ENCODE data around the gene LRRC28. TPM values are rescaled to one million over a fixed set of nuclear protein-coding genes. Genes with fewer than 3 reads are reported as not detected.

LRRC28 gene
- total RNA-seq, 1 donor from 2014 or later = 24.9 TPM

GRCh38 chr15:99295840-99296239, 44.6 kb downstream of the LRRC28 start:
- no peak for FAIRE-seq

GRCh38 chr15:99296386-99296785, 45.1 kb downstream of the LRRC28 start:
- DNase-seq (ENCODE audit: low spot score in 2 of 2) (no peak), FAIRE-seq (no peak)

More at GRCh38 chr15:99295840-99296239, 44.6 kb downstream of the LRRC28 start:
- no peak for DNase-seq (ENCODE audit: low spot score in 2 of 2)

GRCh38 chr15:99303907-99304306, 52.6 kb downstream of the LRRC28 start:
- FAIRE-seq (no peak), DNase-seq (ENCODE audit: low spot score in 2 of 2) (no peak)

- peak; percentile 37 for FAIRE-seq
Observed at GRCh38 chr15:99305761-99306505, 54.7 kb downstream of the LRRC28 start.

DNA sequence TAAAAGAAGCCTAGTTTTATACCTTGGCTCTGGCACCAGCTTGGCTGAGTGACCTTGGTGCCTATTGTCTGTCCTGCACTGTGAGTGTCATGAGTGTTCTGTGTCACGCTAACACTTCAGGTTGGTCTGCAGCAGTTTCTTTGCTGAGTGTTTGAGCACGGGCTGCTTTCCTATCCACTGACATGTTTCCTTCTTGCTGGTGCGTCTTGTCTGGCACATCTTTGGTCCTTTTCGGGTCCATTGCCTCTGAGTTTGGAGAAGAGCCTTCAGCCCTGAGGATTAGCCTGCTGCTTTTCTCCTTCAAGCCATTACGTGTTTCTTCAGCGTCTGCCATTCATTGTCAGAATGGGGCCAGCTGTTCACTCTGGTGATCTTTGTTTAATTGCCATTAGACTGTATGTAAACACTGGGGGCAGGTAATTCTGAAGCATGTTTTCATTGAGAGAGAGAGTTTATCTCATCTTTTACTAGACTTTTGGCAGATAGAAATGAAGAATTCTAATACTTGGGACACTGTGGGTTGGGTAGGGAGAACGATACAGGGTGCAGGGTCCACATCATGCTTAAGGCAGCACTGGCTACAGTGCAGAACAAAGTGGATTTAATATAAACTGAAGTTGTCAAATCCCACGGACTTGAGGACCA, 55.5 kb downstream of the LRRC28 start:
- FAIRE-seq = no peak

More at GRCh38 chr15:99305761-99306505, 54.7 kb downstream of the LRRC28 start:
- no peak for DNase-seq (ENCODE audit: low spot score in 2 of 2)

GRCh38 chr15:99307735-99308134, 56.5 kb downstream of the LRRC28 start:
- DNase-seq (ENCODE audit: low spot score in 2 of 2) = no peak
- FAIRE-seq = no peak

More for the DNA sequence above, 55.5 kb downstream of the LRRC28 start:
- DNase-seq (ENCODE audit: low spot score in 2 of 2) = no peak

- no peak for DNase-seq (ENCODE audit: low spot score in 2 of 2)
- no peak for FAIRE-seq
Observed at GRCh38 chr15:99310745-99311144, 59.5 kb downstream of the LRRC28 start.

GRCh38 chr15:99312228-99312627, 60.9 kb downstream of the LRRC28 start:
- DNase-seq (ENCODE audit: low spot score in 2 of 2) (no peak), FAIRE-seq (no peak)

- DNase-seq (ENCODE audit: low spot score in 2 of 2) = no peak
- no peak for FAIRE-seq
Observed at GRCh38 chr15:99312794-99313193, 61.5 kb downstream of the LRRC28 start.

- no peak for DNase-seq (ENCODE audit: low spot score in 2 of 2)
- no peak for FAIRE-seq
Observed at GRCh38 chr15:99315636-99316035, 64.4 kb downstream of the LRRC28 start.

DNA sequence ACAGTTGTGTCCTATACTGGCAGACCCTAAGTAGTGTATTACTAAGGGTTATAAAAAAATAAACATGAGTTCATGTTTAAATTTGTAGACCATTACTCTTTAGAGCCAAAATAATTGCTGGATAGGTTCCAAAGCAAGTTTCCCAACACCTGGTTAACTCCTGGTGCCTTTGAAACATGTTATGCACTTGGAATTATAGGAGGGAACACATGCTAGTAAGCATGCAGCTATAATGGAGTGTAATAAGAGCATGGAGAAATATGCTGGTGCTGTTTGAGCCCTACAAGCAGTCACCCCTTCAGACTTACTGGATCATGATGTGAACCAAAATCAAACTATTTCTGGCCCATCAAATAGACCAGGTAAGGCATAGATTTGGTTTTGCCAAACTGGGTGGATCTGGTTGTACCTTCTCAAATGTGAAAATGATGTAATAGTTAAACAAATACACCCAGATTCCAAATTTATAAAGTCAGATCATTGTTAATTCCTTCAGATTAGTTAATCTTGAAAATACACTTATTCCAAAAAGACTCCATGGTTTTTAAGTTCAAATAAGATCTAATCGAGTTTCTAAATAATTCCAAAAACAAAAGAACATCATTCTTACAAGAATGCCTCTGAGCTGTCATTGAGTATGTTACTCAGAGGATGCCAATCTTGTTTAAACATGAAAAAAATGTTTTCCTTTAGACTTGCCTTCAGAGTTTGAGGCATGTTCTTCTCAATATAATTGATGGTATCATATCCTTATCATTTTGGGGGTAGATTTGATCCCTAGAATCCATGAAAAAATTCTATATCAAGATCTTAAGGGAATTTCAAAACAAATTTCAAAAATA, 69.3 kb downstream of the LRRC28 start:
- DNase-seq (ENCODE audit: low spot score in 2 of 2) = no peak
- no peak for FAIRE-seq

DNA sequence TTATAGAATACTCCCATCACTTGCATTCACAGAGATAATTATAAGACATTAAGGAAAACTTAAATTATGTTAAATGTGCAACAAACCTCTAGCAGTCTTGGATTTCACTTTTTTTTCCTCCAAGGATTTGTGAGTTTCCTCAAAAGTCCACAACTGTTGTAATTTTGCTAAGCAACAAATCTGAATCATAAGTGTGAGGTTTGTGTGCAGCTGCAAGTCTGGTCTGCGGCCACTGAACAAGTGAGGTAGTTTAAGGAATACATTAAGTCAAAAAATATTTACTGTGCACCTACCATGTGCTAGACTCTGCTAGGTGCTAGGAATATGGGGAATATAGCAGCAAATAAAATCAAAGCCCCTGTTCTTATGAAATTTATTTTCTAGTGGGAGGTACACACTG, 70.2 kb downstream of the LRRC28 start:
- no peak for DNase-seq (ENCODE audit: low spot score in 2 of 2)
- FAIRE-seq = no peak

DNA sequence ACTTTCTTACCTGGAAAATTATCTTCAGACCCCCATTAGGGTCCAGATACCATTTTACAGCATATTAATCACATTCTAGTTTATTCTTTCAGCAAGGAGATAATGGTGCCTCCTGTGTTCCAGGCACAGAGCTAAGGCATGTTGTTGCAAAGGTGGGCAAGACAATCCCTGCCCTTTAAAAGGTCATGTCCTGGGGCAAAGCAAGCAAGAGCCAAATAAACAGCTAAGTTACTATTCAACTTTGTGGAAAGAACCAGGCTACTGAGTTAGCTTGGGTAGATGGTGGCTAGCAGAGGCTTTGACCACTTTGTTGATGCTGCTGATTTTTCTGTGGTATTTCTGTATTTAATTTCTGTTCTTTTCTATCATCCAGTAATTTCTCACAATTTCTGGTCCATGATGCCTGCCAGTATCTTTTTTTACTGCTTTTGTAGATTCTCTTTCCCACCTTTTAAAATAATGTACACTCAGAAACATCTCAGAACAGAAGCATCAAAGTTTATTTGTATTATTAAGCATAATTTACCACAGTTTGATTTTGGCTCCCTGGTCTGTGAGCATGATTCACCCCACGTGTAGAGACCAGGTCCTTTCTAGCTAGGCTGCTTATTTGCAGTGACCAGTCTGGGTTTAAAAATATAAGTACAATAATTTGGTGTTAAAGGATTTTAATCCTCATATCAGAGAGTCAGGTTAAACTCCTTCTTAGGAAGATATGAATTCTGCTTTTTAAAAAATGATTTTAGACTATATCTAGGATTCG, 71.5 kb downstream of the LRRC28 start:
- DNase-seq (ENCODE audit: low spot score in 2 of 2) = no peak
- no peak for FAIRE-seq

GRCh38 chr15:99324082-99324620, 72.9 kb downstream of the LRRC28 start:
- DNase-seq (ENCODE audit: low spot score in 2 of 2) = no peak
- FAIRE-seq = no peak

DNA sequence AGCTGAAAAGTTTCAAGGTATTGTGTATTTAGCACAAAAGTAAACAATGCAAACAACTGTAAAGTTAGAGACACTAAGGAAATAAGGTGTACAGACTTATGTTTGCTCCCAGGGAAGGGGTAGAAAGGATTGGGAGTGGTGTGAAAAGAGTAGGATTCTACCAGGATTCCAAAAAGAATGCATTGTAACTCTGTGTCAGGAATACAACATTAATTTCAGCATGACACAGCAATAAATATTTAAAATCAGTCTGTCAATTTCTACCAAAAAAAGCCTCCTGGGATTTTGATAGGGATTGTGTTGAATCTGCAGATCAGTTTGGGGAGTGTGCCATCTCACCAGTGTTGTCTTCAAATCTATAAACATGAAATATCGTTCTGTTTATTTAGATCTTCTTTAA, 73.4 kb downstream of the LRRC28 start:
- FAIRE-seq = no peak

DNA sequence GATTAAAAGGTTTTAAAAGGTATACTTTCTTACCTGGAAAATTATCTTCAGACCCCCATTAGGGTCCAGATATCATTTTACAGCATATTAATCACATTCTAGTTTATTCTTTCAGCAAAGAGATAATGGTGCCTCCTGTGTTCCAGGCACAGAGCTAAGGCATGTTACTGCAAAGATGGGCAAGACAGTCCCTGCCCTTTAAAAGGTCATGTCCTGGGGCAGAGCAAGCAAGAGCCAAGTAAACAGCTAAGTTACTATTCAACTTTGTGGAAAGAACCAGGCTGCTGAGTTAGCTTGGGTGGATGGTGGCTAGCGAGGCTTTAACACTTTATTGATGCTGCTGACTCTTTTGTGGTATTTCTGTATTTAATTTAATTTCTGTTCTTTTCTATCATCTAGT, 75.0 kb downstream of the LRRC28 start:
- DNase-seq (ENCODE audit: low spot score in 2 of 2) = no peak

More for the DNA sequence above, 73.4 kb downstream of the LRRC28 start:
- DNase-seq (ENCODE audit: low spot score in 2 of 2) = no peak

DNA sequence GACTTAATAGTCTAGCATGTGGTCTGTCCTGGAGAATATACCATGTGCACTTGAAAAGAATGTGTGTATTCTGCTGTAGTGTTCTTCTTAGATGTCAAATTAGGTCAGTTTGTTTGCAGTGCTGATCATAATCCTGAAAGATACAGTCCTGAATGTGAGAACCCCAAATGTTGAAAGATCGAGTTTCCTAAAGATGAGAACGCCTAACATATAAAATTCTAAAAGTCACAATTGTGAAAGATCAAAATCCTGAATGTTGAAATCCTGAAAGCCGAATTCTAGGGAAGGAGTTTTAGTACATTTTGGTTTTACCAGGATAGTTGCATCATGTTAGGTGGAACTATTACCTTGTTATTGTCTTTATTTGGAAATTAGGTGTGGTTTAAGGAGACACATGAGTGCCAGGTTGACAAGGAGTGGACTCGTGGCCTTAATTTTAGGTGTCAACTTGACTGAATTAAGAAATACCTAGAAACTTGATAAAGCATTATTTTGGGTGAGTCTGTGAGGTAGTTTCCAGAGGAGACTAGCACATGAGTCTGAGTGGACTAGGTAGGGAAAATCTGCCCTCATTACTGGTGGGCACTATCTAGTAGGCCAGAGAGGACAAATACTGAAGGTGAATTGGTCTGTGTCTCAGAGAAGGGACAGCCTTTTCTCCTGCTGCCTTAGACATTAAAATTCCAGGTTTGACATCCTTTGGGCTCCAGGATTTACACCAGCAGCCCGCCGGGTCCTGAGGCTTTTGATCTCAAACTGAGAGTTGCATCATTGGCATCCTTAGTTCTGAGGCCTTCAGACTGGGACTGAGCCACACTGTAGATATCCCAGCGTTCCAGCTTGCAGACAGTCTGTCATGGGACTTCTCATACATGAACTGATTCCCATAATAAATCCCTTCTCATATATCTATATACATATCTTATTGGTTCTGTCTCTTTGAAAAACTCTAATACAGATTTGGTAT, 77.1 kb downstream of the LRRC28 start:
- no peak for DNase-seq (ENCODE audit: low spot score in 2 of 2)
- no peak for FAIRE-seq

More for the DNA sequence above, 75.0 kb downstream of the LRRC28 start:
- no peak for FAIRE-seq

- no peak for DNase-seq (ENCODE audit: low spot score in 2 of 2)
- FAIRE-seq = no peak
Observed at GRCh38 chr15:99331381-99331780, 80.1 kb downstream of the LRRC28 start.

GRCh38 chr15:99333413-99333812, 82.1 kb downstream of the LRRC28 start:
- FAIRE-seq = no peak
- DNase-seq (ENCODE audit: low spot score in 2 of 2) = no peak
